ENCODE measurements around the gene PRX. TPM values are rescaled to one million over a fixed set of nuclear protein-coding genes. Genes with fewer than 3 reads are reported as not detected.

PRX gene, protein sequence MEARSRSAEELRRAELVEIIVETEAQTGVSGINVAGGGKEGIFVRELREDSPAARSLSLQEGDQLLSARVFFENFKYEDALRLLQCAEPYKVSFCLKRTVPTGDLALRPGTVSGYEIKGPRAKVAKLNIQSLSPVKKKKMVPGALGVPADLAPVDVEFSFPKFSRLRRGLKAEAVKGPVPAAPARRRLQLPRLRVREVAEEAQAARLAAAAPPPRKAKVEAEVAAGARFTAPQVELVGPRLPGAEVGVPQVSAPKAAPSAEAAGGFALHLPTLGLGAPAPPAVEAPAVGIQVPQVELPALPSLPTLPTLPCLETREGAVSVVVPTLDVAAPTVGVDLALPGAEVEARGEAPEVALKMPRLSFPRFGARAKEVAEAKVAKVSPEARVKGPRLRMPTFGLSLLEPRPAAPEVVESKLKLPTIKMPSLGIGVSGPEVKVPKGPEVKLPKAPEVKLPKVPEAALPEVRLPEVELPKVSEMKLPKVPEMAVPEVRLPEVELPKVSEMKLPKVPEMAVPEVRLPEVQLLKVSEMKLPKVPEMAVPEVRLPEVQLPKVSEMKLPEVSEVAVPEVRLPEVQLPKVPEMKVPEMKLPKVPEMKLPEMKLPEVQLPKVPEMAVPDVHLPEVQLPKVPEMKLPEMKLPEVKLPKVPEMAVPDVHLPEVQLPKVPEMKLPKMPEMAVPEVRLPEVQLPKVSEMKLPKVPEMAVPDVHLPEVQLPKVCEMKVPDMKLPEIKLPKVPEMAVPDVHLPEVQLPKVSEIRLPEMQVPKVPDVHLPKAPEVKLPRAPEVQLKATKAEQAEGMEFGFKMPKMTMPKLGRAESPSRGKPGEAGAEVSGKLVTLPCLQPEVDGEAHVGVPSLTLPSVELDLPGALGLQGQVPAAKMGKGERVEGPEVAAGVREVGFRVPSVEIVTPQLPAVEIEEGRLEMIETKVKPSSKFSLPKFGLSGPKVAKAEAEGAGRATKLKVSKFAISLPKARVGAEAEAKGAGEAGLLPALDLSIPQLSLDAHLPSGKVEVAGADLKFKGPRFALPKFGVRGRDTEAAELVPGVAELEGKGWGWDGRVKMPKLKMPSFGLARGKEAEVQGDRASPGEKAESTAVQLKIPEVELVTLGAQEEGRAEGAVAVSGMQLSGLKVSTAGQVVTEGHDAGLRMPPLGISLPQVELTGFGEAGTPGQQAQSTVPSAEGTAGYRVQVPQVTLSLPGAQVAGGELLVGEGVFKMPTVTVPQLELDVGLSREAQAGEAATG (N-terminal part only)
- 2.5 and 3.9 TPM in 2 replicates for total RNA-seq (2021)
- percentile 30 among the genes with signal in this experiment for Bru-seq, nascent RNA
- percentile 45 among the genes with signal in this experiment for BruChase-seq, experiment 1, labeled RNA remaining after a 2-hour chase
- percentile 52 among the genes with signal in this experiment for BruChase-seq, experiment 2, labeled RNA remaining after a 6-hour chase
- long read RNA-seq, partial matches to known transcripts, result 0 of 1 reads
- long read RNA-seq, other reads (novel, unspliced or antisense), result 1 of 1 reads

DNA sequence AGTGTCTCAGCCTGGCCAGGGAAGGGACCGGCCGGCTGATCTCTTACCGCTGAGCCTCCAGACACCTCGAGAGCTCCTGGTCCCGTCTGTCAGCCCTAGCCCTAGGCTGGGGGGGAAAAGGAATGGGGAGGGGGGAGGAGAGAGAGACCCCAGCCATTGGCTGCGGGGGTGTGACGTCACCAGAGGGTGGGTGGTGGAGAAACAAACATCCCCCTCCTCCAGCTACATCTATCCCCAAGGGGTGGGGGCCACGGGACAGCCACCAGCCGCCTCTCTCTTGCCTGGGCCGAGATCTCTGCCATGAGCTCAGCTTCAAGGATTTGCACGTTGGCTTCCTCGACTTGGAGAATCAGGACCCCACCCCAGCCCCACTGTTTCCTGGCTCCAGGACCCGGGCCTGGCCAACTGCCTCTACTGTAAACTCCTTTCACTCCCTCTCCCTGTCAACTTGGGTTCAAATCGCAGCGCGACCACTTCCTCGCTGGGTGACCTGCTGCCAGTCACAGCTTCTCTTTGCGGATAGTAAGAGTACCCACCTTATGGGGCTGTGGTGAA lies at the start of gene PRX:
TSS of gene PRX (minus strand) at position 88 of the 555 bp plus-strand sequence. CDS start 5,446 bp downstream, outside the sequence.
- Histone ChIP-seq H3K36me3 (ENCODE audit: insufficient read depth, low read length, poor library complexity, severe bottlenecking) (no peaks in the 10 kb centered on the region), H3K4me1 (ENCODE audit: insufficient read depth, low read length, poor library complexity, severe bottlenecking) (peaks cover 5% of the 10 kb centered on the region), H3K27ac (ENCODE audit: low read depth, low read length, poor library complexity, severe bottlenecking) (no peak within 1 kb of the TSS), H3K4me3 (ENCODE audit: low read depth, low read length, poor library complexity, severe bottlenecking) (no peak within 1 kb of the TSS), H3K27me3 (replicated peaks; ENCODE audit: insufficient read depth, low read depth, low read length, poor library complexity) (no peaks in the 10 kb centered on the region), H3K9me3 (ENCODE audit: low read depth, low read length, poor library complexity, severe bottlenecking) (no peaks in the 10 kb centered on the region)
- intact Hi-C loops (cut with micrococcal nuclease; ENCODE audit: unreplicated experiment), result no loop called here
- BruUV-seq (replicated peaks), result no TSS peak
- CTCF ChIA-PET, result no interaction called here
- TF ChIP-seq, protein P1, sequence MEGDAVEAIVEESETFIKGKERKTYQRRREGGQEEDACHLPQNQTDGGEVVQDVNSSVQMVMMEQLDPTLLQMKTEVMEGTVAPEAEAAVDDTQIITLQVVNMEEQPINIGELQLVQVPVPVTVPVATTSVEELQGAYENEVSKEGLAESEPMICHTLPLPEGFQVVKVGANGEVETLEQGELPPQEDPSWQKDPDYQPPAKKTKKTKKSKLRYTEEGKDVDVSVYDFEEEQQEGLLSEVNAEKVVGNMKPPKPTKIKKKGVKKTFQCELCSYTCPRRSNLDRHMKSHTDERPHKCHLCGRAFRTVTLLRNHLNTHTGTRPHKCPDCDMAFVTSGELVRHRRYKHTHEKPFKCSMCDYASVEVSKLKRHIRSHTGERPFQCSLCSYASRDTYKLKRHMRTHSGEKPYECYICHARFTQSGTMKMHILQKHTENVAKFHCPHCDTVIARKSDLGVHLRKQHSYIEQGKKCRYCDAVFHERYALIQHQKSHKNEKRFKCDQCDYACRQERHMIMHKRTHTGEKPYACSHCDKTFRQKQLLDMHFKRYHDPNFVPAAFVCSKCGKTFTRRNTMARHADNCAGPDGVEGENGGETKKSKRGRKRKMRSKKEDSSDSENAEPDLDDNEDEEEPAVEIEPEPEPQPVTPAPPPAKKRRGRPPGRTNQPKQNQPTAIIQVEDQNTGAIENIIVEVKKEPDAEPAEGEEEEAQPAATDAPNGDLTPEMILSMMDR (conservative IDR thresholded peaks at IDR 0.05; ENCODE audit: low read depth, low read length), result no peak
- no peak for TF ChIP-seq EZH2 (IDR thresholded peaks at IDR 0.05; ENCODE audit: borderline replicate concordance, low read depth, low read length, poor library complexity, severe bottlenecking)
- no peak for DNase-seq (ENCODE audit: low spot score)
- POLR2A ChIA-PET (ENCODE audit: low non-redundant PET), result interaction anchor here (0.5 kb wide), 1 partner anchor 108 kb away, joined by 4 read pairs; no protein-coding TSS in a partner anchor

DNA sequence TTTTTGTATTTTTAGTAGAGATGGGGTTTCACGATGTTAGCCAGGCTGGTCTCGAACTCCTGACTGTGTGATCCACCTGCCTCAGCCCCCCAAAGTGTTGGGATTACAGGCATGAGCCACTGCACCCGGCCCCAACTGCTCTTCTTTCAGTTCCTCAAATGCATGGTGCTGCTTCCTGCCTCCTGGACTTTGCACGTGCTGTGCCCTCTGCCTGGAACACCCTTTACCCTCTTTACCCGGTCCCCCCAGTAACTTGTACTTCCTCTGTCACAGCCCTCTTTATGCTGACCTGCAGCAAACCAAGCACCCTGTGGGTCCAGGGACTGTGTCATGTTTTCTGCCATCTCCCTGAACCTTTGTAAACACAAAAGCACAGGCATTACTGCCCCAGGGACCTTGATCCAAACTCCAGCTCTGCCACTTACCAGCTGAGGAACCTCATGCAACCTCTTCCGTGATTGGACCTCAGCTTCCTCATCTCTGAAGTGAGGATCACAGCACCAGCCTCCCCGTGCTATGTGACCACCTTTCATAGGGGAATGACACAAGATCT lies 48.6 kb upstream of the PRX start:
- TF ChIP-seq, protein P1 (conservative IDR thresholded peaks at IDR 0.05; ENCODE audit: low read depth, low read length), result no peak
- TF ChIP-seq EZH2 (IDR thresholded peaks at IDR 0.05; ENCODE audit: borderline replicate concordance, low read depth, low read length, poor library complexity, severe bottlenecking), result no peak
- no peaks in the 10 kb centered on the region for H3K9me3 ChIP-seq (ENCODE audit: low read depth, low read length, poor library complexity, severe bottlenecking)
- BruUV-seq (replicated peaks), result no TSS peak
- no peak for DNase-seq (ENCODE audit: low spot score)
- H3K4me3 ChIP-seq (ENCODE audit: low read depth, low read length, poor library complexity, severe bottlenecking), result no peak overlapping the region
- no peaks in the 10 kb centered on the region for H3K27me3 ChIP-seq (replicated peaks; ENCODE audit: insufficient read depth, low read depth, low read length, poor library complexity)
- H3K4me1 ChIP-seq (ENCODE audit: insufficient read depth, low read length, poor library complexity, severe bottlenecking), result peaks cover 22% of the 10 kb centered on the region
- no peak overlapping the region for H3K27ac ChIP-seq (ENCODE audit: low read depth, low read length, poor library complexity, severe bottlenecking)
- H3K36me3 ChIP-seq (ENCODE audit: insufficient read depth, low read length, poor library complexity, severe bottlenecking), result no peaks in the 10 kb centered on the region
- CTCF ChIA-PET, result no interaction called here
- intact Hi-C loops (cut with micrococcal nuclease; ENCODE audit: unreplicated experiment), result loop anchor here (10.0 kb wide), 1 partner anchor 133 kb away; no protein-coding TSS in a partner anchor
- POLR2A ChIA-PET (ENCODE audit: low non-redundant PET), result no interaction called here
